CD1c-positive myeloid dendritic cell (primary cell): Measurements from ENCODE around the gene LRSAM1.
A peak's percentile ranks its signal among the peaks of the same experiment; 100 is the strongest.

ENCODE experiments used
- DNase-seq: peaks from one replicate; pipeline ENCODE4 v3.0.0-alpha.2; 2016; ENCODE audit errors: extremely low spot score

Gene LRSAM1

GRCh38 chr9:127457191-127457878 is 6.0 kb downstream of the LRSAM1 start:
- no peak for DNase-seq

- no peak for DNase-seq
Measured at GRCh38 chr9:127458921-127459320, 7.6 kb downstream of the LRSAM1 start.

- DNase-seq, result no peak
Measured at GRCh38 chr9:127463382-127463781, 12.1 kb downstream of the LRSAM1 start.

- peak; percentile 85 for DNase-seq
Measured at GRCh38 chr9:127463911-127464310, 12.6 kb downstream of the LRSAM1 start.

GRCh38 chr9:127466407-127466917 is 15.2 kb downstream of the LRSAM1 start:
- peak; percentile 46 for DNase-seq

GRCh38 chr9:127467621-127468020 is 16.3 kb downstream of the LRSAM1 start:
- no peak for DNase-seq

GRCh38 chr9:127470662-127471061 is 19.4 kb downstream of the LRSAM1 start:
- DNase-seq, result no peak

- DNase-seq, result no peak
Measured at GRCh38 chr9:127473501-127473900, 22.2 kb downstream of the LRSAM1 start.

- DNase-seq, result no peak
Measured at GRCh38 chr9:127473932-127474331, 22.6 kb downstream of the LRSAM1 start.

- no peak for DNase-seq
Measured at GRCh38 chr9:127474592-127474991, 23.3 kb downstream of the LRSAM1 start.

- no peak for DNase-seq
Measured at GRCh38 chr9:127479507-127480081, 28.3 kb downstream of the LRSAM1 start.

GRCh38 chr9:127482662-127483061 is 31.4 kb downstream of the LRSAM1 start:
- no peak for DNase-seq

GRCh38 chr9:127485995-127486394 is 34.7 kb downstream of the LRSAM1 start:
- no peak for DNase-seq

- no peak for DNase-seq
Measured at GRCh38 chr9:127488946-127489345, 37.6 kb downstream of the LRSAM1 start.

GRCh38 chr9:127489471-127490115 is 38.3 kb downstream of the LRSAM1 start:
- DNase-seq, result no peak

GRCh38 chr9:127490535-127491230 is 39.4 kb downstream of the LRSAM1 start:
- no peak for DNase-seq

- no peak for DNase-seq
Measured at GRCh38 chr9:127491516-127491915, 40.2 kb downstream of the LRSAM1 start.

GRCh38 chr9:127492616-127493015 is 41.3 kb downstream of the LRSAM1 start:
- no peak for DNase-seq

- DNase-seq, result no peak
Measured at GRCh38 chr9:127493592-127494303, 42.4 kb downstream of the LRSAM1 start.

GRCh38 chr9:127494304-127494702 is 43.0 kb downstream of the LRSAM1 start:
- no peak for DNase-seq

- no peak for DNase-seq
Measured at GRCh38 chr9:127495884-127496555, 44.7 kb downstream of the LRSAM1 start.
